Aorta (tissue), 5 donors: ENCODE results near the gene PGBD1. TPM values are rescaled to one million over a fixed set of nuclear protein-coding genes. Genes with fewer than 3 reads are reported as not detected.
"Not testable (repeated sequence)": the region's sequence is repeated elsewhere in the genome, so short reads cannot be mapped to it uniquely, and the experiment has no call there.

ENCODE experiments used
- ATAC-seq: fragments of 200-7000 bp; cut with Tn5 transposase; one replicate; pipeline ENCODE4 v1.9.1; 2022; ENCODE audit warnings: moderate library complexity; ENCODE audit not compliant: low FRiP score
- DNase-seq, 2 donors: peaks; one replicate each; pipeline ENCODE4 v3.0.0-alpha.2; 2020
- H3K27ac ChIP-seq, 2 donors: one replicate each; pipeline ENCODE4 v1.5.1; 2013; ENCODE audit warnings: low read length in 2 of 2, mild to moderate bottlenecking in 2 of 2, moderate library complexity in 2 of 2, control low read depth in 1 of 2, inconsistent platforms in 1 of 2, low read depth in 1 of 2
- H3K27me3 ChIP-seq, 2 donors: one replicate each; pipeline ENCODE4 v1.6.1; 2013; ENCODE audit warnings: control low read depth in 1 of 2, low read length in 1 of 2, mild to moderate bottlenecking in 1 of 2, moderate library complexity in 1 of 2; ENCODE audit not compliant: insufficient read depth in 2 of 2, control insufficient read depth in 1 of 2
- H3K36me3 ChIP-seq, 2 donors: one replicate each; pipeline ENCODE4 v1.6.1; 2013; ENCODE audit warnings: control low read depth in 1 of 2, low read length in 1 of 2, mild to moderate bottlenecking in 1 of 2; ENCODE audit not compliant: insufficient read depth in 2 of 2, control insufficient read depth in 1 of 2
- H3K4me1 ChIP-seq, 2 donors: one replicate each; pipeline ENCODE4 v1.6.1; 2013; ENCODE audit warnings: low read length in 2 of 2, control low read depth in 1 of 2, mild to moderate bottlenecking in 1 of 2, moderate library complexity in 1 of 2; ENCODE audit not compliant: insufficient read depth in 2 of 2, control insufficient read depth in 1 of 2
- H3K4me3 ChIP-seq, 2 donors: one replicate each; pipeline ENCODE4 v1.5.1; 2013; ENCODE audit warnings: low read length in 2 of 2, control low read depth in 1 of 2, mild to moderate bottlenecking in 1 of 2
- H3K9me3 ChIP-seq: one replicate; pipeline ENCODE4 v1.6.1; 2013; ENCODE audit warnings: mild to moderate bottlenecking, low read length; ENCODE audit not compliant: control insufficient read depth
- WGBS, 2 donors: extraction: QIAGEN DNeasy Blood & Tissue Kit; methylation state at CpG; one replicate each; pipeline ENCODE4 v1.1.7; 2013; 5-methylcytosine and 5-hydroxymethylcytosine counted together
- intact Hi-C, 2 donors: fragments of 100-400 bp; cut with DNase I; formaldehyde crosslinking; loops; one replicate each; pipeline versions ENCODE4 v1.14.2 to v1.15.0; 2022
- polyA plus RNA-seq, 2 donors: library from polyadenylated mRNA; stranded (reverse); fragments of 200-250 nt; gene quantifications; one replicate each; pipeline ENCODE4 v1.2.3, GENCODE V29; 2013
- total RNA-seq, 2 donors: library from RNA; stranded (reverse); fragmentation: NEBNext Ultra II Directional; extraction: Animal tissue kit (Norgen Biotek cat#: 25700); gene quantifications; one replicate each; pipeline ENCODE4 v1.2.1, GENCODE V29; 2021
- donor health status: healthy with polysubstance abuse.
- donor health status: Bipolar disorder and iron deficiency.
- donor health status: DM: no; HTN: no; CAD: no.
- donor health status: DM: no; HTN: no; CAD: no.
- donor health status: DM: yes; HTN: yes; CAD: no.

Gene PGBD1
- total and polyA plus RNA-seq, 4 donors: 3.5 to 7.2 (median 6.4) TPM

- WGBS, 2 donors: 95 to 96% methylated on average over 8 of the region's 8 CpGs
- H3K4me1 ChIP-seq, intact Hi-C loops, H3K9me3 ChIP-seq, H3K27ac ChIP-seq, H3K36me3 ChIP-seq, H3K4me3 ChIP-seq, ATAC-seq, DNase-seq, H3K27me3 ChIP-seq: not testable (repeated sequence)
Observed at GRCh38 chr6:28317866-28318265, 36.5 kb downstream of the PGBD1 start.

GRCh38 chr6:28322661-28323060 is 41.3 kb downstream of the PGBD1 start:
- intact Hi-C loops: no loop called here
- Histone ChIP-seq H3K27ac (no peak overlapping the region), H3K9me3 (peaks cover 17% of the 10 kb centered on the region), H3K27me3 (no peaks in the 10 kb centered on the region), H3K4me3 (no peak overlapping the region), H3K36me3 (peaks cover 13 to 23% of the 10 kb centered on the region in 2 donors), H3K4me1 (no peaks in the 10 kb centered on the region)
- DNase-seq (no peak), ATAC-seq (no peak)
- 92 to 94% methylated on average over 3 of the region's 3 CpGs for WGBS, 2 donors

GRCh38 chr6:28323813-28324424 is 42.5 kb downstream of the PGBD1 start:
- Histone ChIP-seq H3K4me3 (no peak overlapping the region), H3K9me3 (peaks cover 18% of the 10 kb centered on the region), H3K27ac (no peak overlapping the region), H3K27me3 (no peaks in the 10 kb centered on the region), H3K4me1 (no peaks in the 10 kb centered on the region), H3K36me3 (peaks cover 13 to 23% of the 10 kb centered on the region in 2 donors)
- intact Hi-C loops: no loop called here
- WGBS, 2 donors: 94 to 99% methylated on average over 1 of the region's 1 CpG
- ATAC-seq (no peak), DNase-seq (no peak)

- H3K4me3 ChIP-seq: no peak overlapping the region
- H3K36me3 ChIP-seq: peaks cover 13 to 23% of the 10 kb centered on the region in 2 donors
- H3K4me1 ChIP-seq: no peaks in the 10 kb centered on the region
- peaks cover 15% of the 10 kb centered on the region for H3K9me3 ChIP-seq
- H3K27ac ChIP-seq: no peak overlapping the region
- DNase-seq (no peak), ATAC-seq (no peak)
- intact Hi-C loops: loop anchor here in 1 of 2 donors (5.0 kb wide), 1 partner anchor 44 kb away; the partner anchor contains the start of gene PGBD1
- no peaks in the 10 kb centered on the region for H3K27me3 ChIP-seq
- 97% methylated on average over 7 of the region's 7 CpGs for WGBS, 2 donors
Observed at GRCh38 chr6:28326371-28326948, 45.1 kb downstream of the PGBD1 start.

GRCh38 chr6:28330041-28330440 is 48.7 kb downstream of the PGBD1 start:
- no peak overlapping the region for H3K4me3 ChIP-seq
- DNase-seq: no peak
- intact Hi-C loops: no loop called here
- H3K36me3 ChIP-seq: peaks cover 11 to 17% of the 10 kb centered on the region in 2 donors
- peaks cover 9% of the 10 kb centered on the region for H3K9me3 ChIP-seq
- no peaks in the 10 kb centered on the region for H3K4me1 ChIP-seq
- 64 to 69% methylated on average over 1 of the region's 1 CpG for WGBS, 2 donors
- H3K27me3 ChIP-seq: no peaks in the 10 kb centered on the region
- no peak for ATAC-seq
- H3K27ac ChIP-seq: no peak overlapping the region

GRCh38 chr6:28333047-28333446 is 51.7 kb downstream of the PGBD1 start:
- ATAC-seq: no peak
- Histone ChIP-seq H3K27me3 (no peaks in the 10 kb centered on the region), H3K4me3 (no peak overlapping the region), H3K36me3 (no peaks in the 10 kb centered on the region), H3K4me1 (no peaks in the 10 kb centered on the region), H3K9me3 (peaks cover 1% of the 10 kb centered on the region), H3K27ac (no peak overlapping the region)
- intact Hi-C loops: no loop called here
- WGBS, 2 donors: 97 to 100% methylated on average over 2 of the region's 2 CpGs
- DNase-seq: no peak

- no peak overlapping the region for H3K4me3 ChIP-seq
- WGBS, 2 donors: 65 to 73% methylated on average over 1 of the region's 1 CpG
- no peaks in the 10 kb centered on the region for H3K36me3 ChIP-seq
- peaks cover 1% of the 10 kb centered on the region for H3K9me3 ChIP-seq
- no peaks in the 10 kb centered on the region for H3K27me3 ChIP-seq
- H3K4me1 ChIP-seq: no peaks in the 10 kb centered on the region
- H3K27ac ChIP-seq: no peak overlapping the region
- DNase-seq: no peak
- intact Hi-C loops: no loop called here
- ATAC-seq: no peak
Observed at GRCh38 chr6:28333599-28334018, 52.2 kb downstream of the PGBD1 start.

- no peaks in the 10 kb centered on the region for H3K36me3 ChIP-seq
- 84 to 92% methylated on average over 7 of the region's 7 CpGs for WGBS, 2 donors
- H3K4me3 ChIP-seq: no peak overlapping the region
- ATAC-seq (no peak), DNase-seq (no peak)
- no peaks in the 10 kb centered on the region for H3K4me1 ChIP-seq
- intact Hi-C loops: loop anchor here (5.0 kb wide), 3 partner anchors 67 to 1202 kb away; partner anchors contain the start of gene ZSCAN26 (in 1 of the 2)
- no peaks in the 10 kb centered on the region for H3K9me3 ChIP-seq
- no peaks in the 10 kb centered on the region for H3K27me3 ChIP-seq
- peak overlapping the region; percentile 88 to 92 for H3K27ac ChIP-seq
Observed at GRCh38 chr6:28334286-28335039, 53.1 kb downstream of the PGBD1 start.
